Measurements from ENCODE around the gene RTN4RL2.
A peak's percentile ranks its signal among the peaks of the same experiment; 100 is the strongest.
"Not testable (repeated sequence)": the region's sequence is repeated elsewhere in the genome, so short reads cannot be mapped to it uniquely, and the experiment has no call there.

The RTN4RL2 gene

DNA sequence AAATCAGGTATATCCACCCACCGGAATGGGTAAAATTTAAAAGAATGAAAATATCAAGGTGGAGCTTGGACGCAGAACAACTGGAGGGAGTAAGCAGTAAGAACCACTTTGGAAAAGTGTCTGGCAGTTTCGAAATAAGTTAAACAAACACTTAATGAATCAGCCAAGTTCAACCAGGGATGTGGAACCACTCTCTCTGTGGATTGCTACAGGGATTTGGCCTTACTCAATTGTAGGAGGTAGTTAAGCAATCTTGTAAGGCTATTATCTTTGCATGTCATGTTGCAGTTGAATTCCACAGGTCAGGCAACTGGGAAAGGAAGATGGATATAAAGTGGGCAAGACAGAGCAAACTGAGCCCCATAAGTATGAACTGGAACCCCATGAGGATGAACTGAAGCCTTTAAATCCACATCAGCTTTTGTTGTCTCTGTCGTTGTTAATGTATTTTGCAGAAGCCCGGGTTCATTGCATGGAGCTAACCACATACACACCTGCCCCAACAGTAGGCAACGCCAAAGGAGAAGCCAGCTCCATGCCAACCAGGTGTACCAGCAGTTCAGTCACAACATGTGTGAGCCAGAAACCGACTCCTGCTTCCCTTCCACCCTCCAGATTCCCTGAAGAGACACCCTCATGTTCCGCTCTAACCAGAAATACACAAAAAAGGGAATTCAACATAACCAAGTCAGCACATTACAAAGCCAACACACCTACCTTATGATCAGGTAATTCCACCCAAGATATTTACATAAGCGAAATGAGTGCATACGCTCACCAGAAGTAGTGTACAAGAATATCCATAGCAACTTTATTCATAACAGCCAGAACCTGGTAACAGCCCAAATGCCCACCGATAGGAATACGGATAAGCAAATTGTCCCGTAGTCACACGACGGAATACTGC lies 25.4 kb upstream of the RTN4RL2 start:
- no peak for DNase-seq

DNA sequence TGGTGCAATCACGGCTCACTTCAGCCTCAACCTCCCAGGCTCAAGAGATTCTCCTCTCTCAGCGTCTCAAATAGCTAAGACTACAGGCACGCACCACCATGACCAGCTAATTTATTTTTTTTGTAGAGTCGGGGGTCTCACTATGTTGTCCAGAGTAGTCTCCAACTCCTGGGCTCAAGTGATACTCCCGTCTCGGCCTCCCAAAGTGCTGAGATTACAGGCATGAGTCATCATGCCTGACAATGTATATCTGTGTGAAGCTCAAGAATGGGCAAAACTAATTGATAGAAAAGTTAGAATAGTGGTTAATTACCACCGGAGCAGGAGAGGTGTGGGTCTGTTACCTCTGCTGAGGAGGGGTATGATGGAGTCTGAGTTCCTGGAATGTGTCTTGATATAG lies 24.3 kb upstream of the RTN4RL2 start:
- DNase-seq = no peak

DNA sequence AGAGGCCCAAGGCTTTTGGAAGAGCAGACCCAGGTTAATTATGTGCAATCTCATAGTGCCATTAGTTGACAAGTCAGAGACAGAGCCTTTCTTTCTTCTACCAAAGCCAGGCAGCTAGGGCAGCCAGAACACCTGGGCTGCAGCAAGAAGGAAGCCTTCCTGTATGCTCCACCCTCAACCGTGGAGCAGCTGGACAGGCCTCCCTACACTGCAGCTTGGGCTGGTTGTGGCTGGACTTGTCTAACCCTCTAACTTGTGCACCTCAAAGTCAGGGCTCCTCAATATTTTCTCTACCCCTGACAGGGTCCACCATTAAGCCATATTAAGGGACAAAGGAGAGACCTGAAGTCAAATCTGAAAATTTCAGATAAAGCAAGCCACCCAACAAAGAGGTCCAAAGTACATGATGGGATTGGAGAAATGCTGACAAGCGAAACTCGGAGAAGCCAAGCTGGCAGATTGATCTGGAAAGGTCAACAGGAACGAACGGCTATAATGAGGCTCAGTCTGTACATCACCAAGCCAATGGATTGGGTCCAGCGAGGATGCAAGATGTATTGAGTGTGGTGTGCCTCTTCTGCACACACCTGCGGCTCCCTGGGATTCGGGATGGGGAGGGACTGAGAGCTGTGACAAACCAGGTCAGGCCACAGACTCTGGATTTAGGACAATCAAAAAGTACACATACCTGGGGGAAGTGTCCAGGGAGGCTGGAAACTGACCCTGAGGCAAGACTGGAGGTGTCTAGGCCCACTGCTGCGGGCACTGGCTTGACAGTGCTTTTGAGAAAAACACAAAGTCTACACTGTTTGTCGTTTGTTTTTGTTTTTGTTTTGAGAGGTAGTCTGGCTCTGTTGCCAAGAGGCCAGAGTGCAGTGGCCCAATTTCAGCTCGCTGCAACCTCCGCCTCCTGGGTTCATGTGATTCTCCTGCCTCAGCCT lies 21.7 kb upstream of the RTN4RL2 start:
- no peak for DNase-seq

DNA sequence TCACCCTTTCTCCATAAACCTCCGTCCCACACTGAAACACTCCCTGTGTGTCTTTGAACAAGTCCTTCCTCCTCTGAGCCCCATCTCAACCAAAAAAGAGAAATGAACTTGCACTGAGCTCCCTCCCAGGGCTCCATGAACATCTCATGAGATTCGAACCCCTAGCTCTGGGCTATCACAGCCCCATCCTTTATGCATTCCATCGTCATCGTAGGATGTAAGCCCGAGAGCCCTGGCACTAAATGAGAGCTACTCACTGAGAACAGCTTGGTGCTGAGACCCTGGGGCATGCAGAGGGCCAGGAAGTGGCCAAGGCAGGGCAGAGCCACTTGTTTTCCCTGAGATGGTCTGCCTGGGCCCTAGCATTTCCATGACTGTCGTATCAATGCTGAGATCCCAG lies 20.5 kb upstream of the RTN4RL2 start:
- no peak for DNase-seq

DNA sequence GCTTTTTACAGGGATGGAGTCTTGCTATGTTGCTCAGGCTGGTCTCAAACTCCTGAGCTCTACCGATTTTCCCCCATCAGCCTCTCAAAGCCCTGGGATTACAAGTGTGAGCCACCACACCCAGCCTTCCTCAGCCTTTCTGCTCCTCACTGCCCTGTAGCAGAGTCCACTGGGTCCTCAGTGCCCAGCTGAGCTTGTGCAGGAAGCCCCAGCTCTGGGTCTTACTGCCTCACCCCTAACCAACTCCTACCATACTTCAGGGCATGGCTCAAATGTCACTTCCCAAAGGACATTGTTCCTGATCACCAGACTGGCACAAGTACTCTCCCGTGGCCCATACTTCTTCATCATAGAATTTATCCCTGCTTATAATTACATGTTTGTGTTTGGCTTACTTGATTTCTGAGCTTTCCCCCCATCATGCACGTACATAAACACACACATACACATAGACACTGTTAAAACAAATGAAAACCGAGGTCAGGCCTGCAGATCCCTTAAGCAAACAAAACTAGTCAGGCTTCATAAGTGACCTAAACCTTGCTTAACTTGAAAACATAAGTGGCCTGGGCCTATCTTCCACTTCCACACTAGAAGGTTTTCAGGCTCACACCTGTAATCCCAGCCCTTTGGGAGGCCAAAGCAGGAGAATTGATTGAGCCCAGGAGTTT lies 19.4 kb upstream of the RTN4RL2 start:
- no peak for DNase-seq

DNA sequence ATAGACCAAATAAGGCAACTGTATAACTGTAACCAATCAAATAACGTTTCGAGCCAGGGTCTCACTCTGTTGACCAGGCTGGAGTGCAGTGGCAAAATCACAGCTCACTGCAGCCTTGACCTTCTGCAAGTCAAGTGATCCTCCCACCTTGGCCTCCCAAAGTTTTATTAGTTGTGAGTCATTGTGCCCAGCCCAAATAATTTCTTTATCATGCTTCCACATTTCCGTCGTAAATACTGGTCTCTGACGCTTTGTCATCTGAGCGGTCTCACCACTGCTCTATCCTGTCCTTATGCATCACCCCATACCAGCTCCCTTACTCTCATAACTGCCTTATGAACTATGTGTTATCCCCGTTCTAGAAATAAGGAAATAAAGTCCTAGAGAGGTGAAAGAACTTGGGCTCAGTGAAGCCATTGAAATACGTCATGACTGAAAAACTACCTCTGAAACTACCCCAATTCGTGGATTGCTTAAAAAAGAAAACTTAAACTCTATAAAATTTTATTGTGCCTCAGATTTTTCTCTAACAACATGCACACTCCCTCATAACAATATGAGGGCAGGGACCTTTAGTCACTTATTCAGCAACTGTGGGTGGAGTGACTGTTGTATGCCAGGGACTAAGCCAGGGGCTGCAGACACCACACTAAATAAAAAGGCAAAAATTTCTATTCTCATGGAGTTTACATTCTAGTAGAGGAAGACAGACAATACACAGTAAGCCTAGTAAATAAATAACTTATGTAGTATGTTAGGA lies 15.8 kb upstream of the RTN4RL2 start:
- no peak for DNase-seq

DNA sequence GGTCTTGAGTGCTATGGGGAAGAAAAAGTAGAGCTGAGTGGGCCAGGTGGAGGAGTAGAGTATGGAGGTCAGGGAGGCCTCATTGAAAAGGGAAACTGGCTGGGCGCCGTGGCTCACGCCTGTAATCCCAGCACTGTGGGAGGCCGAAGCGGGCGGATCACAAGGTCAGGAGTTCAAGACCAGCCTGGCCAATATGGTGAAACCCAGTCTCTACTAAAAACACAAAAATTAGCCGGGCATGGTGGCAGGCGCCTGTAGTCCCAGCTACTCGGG lies 15.3 kb upstream of the RTN4RL2 start:
- not testable (repeated sequence) for DNase-seq

DNA sequence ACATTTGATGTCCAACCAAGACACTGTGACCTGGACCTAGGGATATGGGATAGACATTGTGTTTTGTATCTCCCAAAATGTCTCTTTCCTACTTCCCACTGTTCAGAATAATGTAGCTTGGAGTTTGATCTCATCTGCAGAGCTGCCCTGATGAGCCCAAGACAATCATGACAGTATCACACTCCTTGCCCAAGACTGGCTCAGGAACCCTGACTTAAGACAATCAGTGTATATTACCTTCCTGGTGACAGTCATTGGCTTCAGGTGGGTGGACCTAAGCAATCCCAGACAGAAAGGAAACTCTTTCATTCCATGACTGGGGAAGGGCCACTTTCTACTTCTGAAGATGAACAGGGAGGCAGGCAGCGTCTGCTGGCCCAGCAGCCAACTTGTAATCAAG lies 14.3 kb upstream of the RTN4RL2 start:
- no peak for DNase-seq

DNA sequence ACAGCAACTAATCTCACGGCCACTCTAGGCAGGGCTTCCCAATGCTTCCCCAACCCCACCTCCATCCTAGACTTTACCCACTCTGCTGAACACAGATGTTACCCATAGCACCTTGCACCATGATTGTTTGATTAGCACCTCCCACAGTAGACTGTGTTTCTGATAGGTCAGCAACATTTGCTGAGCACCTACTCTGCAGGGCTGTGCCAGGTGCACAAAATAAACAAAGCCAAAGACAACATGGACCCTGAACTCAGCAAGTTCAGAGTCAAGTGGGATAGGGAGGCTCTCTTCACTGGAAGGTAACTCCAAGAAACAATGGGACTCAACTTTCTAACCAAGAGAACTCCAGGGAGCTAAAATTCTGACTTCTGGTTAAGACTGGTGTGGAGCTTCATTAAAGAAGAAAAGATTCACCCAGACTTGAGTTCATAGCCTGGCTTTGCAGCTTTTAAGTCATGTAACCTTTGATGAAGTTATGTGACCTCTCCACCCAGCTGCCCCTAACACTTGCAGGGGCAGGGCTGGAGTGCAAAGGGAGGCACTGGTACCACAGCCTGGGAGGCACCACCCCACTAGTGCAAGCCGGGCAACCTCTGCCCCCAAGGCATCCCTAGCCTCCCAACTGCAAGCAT lies 6.7 kb upstream of the RTN4RL2 start:
- no peak for DNase-seq

DNA sequence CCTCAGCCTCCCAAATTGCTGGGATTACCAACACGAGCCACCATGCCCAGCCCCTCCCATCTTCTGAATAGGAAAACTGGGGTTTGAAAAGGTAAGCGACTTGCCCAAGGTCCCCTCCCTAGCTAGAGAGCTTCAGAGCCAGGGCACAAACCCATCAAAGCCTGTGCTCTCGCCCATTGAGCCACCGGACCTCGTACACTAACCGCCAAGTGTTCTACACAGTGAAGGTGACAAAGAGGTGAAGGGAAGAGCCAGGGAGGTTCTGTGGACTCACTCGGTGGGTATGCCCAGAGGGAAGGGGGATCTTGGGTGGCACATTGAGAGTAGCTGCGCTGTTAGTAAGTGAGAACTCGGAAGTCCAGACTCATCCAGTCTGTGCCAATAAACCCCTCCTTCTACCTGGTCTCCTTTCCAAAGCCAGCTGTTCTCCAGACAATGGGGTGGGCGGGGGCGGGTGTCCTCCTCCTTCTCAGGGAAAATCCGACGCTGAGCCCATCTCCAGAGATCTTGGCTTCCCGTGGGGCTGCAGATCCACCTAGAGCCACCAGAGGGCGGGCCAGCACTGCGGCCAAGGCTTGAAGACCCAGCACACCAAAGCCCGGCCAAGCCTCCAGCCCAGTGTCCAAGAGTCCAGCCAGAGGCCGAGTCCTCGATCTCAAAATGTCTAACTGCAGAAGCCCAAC lies 3.2 kb upstream of the RTN4RL2 start:
- DNase-seq = peak; percentile 70 to 74

DNA sequence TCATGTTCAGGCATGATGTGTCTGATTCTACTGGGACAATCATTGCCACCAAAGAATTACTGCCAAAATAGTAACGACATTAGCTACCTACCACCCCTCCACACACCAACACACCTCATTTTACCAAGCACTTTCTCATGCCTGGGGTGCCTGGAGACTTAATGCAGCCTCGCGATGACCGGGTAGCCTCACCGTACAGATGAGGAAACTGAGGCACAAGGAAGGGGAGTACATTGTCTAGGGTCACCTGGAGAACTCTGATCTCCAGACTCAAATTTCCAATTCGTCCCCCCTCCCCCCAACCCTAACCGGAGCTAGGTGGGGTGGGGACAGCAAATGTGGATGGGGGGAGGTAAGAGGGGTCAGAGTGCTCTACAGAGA lies 2.7 kb upstream of the RTN4RL2 start:
- DNase-seq = no peak

DNA sequence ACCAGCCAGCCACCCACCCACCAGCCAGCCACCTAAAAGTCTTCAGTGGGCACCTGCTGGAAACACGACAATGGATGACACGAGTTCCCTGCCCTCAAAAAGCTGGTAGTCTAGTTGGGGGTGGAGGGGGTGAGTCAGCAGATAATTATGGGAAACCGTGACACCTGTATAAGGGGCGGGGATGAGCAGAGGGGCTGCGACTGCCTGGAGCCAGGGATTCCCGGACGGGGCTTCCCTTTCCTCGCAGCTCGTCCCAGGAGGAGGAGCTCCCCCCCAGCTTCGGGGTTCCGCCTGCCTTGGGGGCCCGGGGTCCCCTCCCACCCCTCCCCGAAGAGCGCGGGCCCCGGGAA lies 2.3 kb upstream of the RTN4RL2 start:
- DNase-seq = no peak

DNA sequence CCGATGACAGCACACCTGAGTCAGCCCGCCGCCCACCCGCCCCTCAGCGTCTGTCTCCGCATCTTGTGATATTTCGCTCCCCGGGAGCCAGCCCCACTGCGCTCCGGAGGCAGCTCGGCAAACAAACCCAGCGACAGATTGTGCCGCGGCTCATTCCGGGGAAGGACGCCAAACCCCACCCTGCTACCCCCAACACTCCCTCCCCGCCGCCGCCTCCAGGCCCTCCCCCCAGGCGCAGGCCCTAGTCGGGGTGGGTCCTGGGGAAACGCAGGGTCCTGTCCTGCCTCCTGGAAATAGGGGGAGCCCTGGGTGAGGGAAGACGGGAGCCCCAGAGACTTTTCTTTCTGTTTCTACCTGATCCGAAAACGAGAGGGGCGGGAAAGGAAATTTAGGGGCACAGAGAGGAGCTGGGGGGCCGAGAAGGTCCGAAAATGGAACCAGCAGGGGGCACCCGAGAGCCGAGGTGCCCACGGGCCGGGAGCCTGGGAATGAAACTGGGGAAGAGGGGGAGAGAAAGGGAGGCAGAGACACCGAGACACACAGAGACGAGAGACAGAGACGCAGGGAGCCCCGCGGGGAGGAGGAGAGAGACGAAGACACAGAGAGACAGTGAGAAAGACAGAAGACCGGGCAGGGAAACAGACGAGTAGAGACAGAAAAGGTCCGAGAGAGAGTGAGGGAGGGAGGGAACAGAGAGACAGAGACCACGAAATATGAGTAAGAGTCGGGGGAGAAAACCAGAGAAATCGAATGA lies 1.7 kb upstream of the RTN4RL2 start:
- DNase-seq = peak in 1 of 2 donors; percentile 46

DNA sequence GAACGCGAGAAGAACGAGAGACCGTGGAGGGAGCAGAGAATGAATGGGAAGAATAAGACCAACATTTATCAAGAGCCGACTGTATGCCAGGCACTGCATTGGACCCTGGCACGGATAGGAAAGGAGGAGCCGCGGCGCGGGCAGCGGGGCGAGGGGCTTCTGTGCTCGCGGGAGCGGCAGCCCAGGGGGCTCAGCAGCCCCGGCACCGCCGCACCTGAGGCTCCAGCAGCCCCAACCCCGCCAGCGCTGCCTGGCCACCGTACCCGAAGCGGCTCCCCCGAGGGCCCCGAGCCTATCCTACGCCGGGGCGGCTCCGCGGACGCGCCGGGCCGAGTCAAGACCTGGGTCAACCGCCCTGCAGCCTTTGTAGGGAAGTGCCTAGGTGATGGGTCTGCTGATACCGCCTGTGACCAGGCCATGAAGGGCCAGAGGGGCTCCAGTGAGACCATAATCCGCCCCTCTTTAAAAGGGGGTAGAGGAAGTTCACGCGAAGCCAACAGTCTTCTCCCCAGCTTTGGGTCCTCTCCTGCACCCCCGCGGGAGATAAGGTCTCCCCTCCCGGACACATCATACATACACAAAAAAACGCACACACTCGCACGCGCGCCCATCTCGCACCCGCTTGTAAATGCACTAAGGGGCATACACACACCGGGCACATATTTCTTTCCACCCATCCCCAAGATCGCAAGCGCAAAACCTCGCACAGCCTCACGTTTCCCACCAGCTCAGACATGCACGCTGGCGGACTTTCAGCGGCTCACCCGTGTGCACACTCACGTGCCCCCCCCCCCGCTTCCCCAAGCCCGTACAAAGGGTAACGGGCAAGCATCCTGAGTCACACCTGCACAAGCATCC lies 935 bp upstream of the RTN4RL2 start:
- no peak for DNase-seq

DNA sequence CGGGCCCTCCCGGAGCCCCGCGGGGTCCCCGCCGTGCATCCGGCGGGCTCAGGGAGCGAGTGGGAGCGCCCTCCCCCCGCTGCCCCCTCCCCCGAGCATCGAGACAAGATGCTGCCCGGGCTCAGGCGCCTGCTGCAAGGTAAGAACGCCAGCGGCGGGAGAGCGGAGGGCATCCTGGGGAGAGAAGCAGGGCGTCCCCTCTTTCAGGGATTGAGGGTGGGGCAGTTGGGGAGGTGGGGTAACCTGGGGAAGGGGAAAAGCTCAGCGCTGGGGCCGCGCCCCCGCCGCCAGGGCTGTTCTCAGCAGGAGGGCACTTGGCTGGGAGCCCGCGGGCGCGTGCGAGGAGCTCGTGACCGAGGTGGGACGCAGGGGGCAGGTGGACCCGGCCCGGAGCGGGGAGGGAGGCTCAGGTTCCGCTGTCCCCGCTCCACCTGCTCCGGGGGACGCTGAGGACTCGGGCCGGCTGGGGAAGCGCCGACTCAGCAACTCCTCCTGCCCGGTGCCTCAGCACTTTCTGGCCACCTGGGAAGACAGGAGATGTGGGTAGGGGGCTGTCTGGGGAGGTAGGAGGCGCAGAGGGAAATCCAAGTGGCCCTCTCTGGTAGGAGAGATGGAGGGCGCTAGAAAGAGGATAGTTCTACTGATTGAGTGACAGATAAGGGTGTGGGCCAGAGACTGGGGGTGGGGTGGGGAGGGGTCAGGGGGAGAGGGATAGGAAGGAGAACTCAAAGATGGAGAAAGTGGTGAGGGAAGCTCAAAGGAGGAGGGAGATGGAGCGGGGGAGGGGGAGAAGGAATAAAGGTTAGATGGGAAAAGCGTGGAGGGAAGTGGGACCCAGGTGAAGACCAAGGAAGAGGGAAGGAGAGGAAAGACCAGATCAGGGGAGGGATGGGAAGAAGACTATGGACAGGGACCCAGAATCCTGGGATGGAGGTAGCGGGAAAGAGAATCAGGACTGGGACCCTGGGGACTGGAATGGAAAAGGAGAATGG lies 726 bp downstream of the RTN4RL2 start:
- no peak for DNase-seq

DNA sequence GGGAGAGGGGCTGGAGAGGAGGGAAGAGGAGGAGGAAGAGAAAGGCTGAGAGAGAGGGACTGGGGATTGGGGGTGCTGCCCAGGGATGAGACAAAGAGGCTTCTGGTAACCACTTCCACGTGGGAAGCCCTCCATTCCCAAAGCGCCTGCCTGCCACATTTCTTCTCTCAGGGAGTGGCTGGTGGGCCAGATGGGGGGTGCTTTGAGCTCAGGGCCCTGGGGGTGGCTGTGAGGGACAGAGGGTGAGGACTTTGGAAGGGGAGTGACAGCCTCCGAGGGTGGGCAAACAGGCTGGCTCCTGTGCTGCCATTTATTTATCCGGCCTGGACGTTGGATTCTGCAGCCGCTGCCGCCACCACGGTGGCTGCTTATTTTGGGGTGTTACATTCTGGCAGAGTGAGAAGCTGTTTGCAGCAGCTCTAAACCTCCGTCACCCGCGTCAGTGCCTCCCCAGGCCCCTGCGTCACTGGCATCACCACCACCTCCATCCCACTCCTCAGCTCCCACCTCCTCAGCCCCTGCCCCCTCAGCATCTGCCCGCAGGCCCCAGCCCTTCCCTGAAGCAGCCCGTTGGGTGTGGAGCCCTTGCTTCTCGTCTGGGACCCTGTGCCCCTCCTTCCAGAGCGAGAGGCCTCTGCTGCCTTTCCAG lies 1.6 kb downstream of the RTN4RL2 start:
- no peak for DNase-seq

DNA sequence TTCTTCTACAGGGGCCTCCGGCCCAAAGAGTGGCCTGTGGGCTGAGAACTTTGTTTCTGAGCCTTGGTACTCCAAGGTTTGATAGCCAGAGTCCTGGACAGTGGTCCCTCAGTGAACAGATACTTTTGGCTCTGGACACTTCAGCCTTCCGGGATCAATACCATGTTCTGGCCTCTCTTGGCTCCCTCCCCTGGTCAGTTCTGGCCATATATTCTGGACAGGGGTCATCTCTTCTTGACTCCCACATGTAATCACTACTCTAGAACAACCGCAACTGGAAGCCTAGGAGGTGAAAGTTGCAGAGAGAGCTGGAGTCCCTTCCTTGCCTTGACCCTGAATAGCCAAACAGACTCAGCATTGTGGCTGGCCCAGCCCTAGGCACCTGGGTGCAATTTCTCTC lies 2.3 kb downstream of the RTN4RL2 start:
- DNase-seq = no peak

Data from CD4-positive, alpha-beta T cell treated with Interleukin-1 beta for 1 hour (primary cell).